Measurements from ENCODE around the gene ANTXR2. TPM values are rescaled to one million over a fixed set of nuclear protein-coding genes. Genes with fewer than 3 reads are reported as not detected.
A peak's percentile ranks its signal among the peaks of the same experiment; 100 is the strongest.

ANTXR2 gene
- total RNA-seq, 2 donors from 2014 or later = 2.2 to 4.5 TPM

DNA sequence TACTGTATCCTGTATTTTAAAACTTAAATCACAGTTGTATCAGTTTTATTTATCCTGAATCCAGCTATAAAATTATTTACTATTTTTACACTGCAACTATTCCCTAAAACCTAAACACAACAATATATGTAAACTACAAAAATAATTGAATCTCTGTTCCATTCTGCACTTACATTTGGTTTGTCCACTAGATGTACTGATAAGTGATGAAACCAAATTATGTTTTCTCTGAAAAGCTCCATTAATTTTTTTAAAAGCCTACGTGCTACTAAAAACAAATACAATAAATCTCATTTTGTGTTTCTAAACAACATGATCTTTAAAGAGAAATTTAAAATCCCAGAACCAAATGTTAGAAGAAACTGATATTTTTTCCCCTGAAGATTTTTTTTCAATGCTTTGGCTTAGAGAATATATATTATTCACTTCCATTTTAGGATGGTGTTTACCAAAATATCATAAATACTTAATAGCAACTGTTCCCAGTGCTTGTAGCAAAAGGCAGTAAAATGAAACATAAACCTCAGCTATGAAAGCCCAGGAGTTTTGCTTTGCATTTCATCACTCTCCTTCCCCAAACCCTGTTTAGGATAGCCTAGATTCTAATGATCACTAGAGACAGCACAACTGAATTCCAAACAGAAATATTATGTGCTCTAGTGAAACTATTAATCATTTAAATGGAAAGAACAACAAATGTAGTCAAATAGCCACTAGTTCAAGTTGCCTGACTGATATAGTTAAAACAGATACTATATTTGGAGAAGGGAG is 19.7 kb downstream of the ANTXR2 start:
- H3K27ac Mint-ChIP-seq = no peak overlapping the region
- no peak for ATAC-seq

DNA sequence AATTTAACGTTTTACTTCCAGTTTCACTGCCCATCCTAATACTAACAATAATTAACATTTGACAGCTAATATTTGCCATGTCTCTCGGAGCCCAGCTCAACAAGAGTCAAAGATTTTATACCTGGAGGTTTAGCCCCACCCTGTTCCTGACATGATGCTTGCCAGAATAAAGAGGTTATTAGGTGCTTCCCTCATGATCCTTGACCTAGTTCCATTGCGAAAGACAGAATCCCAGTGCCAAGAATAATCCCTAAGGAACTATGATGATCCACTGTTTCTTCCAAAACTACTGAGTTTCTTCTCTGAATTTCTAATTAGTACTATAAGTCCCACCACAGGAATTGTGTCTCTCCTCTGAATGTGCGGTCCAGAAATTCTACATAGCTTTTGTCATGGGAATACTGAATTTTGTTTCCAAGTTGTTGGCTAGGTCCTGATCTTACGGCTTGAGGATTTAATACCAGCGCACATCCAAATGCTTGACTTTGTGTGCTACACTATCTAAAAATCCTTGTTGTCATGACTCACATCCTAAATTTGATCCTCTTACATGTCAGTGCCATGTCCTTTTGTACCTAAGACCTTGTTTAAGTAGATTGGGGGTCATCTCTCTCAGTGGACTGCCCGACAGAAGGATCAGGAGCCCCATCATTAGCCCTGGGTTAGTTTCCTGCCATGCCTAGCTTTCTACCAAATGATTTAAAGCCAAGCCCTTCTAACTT is 23.1 kb downstream of the ANTXR2 start:
- Mint-ChIP-seq H3K9me3 (peaks cover 0 to 5% of the 10 kb centered on the region in 2 donors), H3K36me3 (peaks cover 7 to 11% of the 10 kb centered on the region in 2 donors), H3K27ac (no peak overlapping the region)
- ATAC-seq (no peak), DNase-seq (ENCODE audit: low spot score in 2 of 2) (no peak)

More for the DNA sequence above, 19.7 kb downstream of the ANTXR2 start:
- H3K36me3 Mint-ChIP-seq = peaks cover 7% of the 10 kb centered on the region in 2 donors
- no peak for DNase-seq (ENCODE audit: low spot score in 2 of 2)
- H3K9me3 Mint-ChIP-seq = peaks cover 0 to 5% of the 10 kb centered on the region in 2 donors

DNA sequence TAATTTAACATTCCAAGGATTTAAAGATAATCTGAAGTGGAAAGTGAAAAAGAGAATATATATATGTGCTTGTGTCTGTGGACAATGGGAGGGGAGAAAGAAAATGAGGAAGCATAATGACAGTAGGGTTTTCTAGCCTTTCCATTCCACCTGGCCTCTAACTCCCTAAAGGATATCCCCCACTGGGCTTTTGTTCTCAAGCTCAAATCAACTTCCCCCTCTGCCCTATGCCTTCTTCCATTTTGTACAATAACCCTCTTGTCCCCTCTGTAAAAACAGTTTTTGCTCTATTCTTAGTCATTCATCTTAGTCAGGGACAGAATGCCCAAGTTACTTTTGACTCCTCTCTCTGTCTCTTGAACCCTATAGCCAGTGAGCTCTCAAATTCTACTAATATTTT is 23.6 kb downstream of the ANTXR2 start:
- Mint-ChIP-seq H3K9me3 (peaks cover 0 to 5% of the 10 kb centered on the region in 2 donors), H3K36me3 (peaks cover 7 to 11% of the 10 kb centered on the region in 2 donors), H3K27ac (no peak overlapping the region)
- no peak for DNase-seq (ENCODE audit: low spot score in 2 of 2)
- peak in 1 of 2 donors; percentile 20 for ATAC-seq

DNA sequence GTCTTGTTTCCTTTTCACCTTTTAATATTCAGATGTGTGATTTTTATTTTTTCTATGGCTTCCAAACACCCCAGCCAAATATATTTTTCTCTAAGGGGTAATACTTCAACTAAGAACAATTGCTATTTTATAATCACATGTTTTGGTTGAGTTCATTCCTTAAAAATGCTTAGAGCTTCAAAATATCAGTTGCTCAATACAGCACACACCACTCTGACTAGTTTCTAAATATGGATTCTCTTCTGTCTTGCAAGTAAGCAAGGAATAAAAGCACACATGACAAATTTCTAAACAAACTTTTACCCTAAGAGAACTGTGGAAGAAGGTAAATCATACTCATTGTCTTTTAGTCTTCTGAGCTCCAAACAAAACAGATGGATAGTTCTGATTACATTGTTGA is 27.2 kb downstream of the ANTXR2 start:
- DNase-seq (ENCODE audit: low spot score in 2 of 2) (no peak), ATAC-seq (no peak)
- Mint-ChIP-seq H3K9me3 (peaks cover 0 to under 1% of the 10 kb centered on the region in 2 donors), H3K27ac (no peak overlapping the region), H3K36me3 (peaks cover 3 to 6% of the 10 kb centered on the region in 2 donors)

DNA sequence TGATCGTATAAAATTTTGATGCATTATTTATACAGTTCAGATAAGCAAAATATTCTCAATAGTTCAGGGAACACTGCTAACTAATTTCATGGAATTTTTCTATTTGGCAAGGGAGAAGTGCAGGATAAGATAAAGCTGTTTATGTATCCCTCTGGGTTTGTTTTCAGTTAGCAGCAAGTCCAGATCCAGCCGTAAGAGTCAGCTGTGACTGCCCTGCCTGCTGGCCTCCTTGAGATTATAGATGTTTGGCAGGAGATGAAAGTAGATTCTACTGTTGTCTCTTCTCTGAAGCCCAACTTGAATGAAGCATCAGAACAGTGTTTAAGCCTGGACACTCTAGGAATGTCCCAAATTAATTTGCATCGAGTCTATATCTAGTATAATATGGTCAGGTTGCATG is 29.5 kb downstream of the ANTXR2 start:
- ATAC-seq = no peak
- peaks cover 4 to 5% of the 10 kb centered on the region in 2 donors for H3K36me3 Mint-ChIP-seq

DNA sequence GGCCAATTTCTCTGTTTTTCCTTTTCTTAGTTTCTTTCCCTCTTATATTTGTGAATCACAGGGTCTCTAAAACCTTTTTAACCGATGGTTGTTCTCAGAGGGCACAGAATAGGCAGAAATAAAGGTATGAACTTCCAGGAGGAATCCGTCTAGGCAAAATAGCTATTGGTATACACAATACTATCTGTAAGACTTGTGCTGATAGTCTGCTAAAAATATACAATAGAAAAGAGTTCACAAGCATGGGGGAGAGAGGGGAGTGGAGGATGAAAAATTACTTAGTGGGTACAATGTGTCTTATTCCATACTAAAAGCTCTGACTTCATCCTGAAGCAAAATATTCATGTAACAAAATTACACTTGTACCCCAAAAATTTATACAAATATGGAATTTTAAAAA is 30.2 kb downstream of the ANTXR2 start:
- Mint-ChIP-seq H3K9me3 (peaks cover 0 to 7% of the 10 kb centered on the region in 2 donors), H3K27ac (no peak overlapping the region), H3K36me3 (peaks cover 4 to 5% of the 10 kb centered on the region in 2 donors)
- DNase-seq (ENCODE audit: low spot score in 2 of 2) = no peak
- no peak for ATAC-seq

More for the DNA sequence above, 29.5 kb downstream of the ANTXR2 start:
- H3K9me3 Mint-ChIP-seq = peaks cover 0 to 7% of the 10 kb centered on the region in 2 donors
- H3K27ac Mint-ChIP-seq = no peak overlapping the region
- DNase-seq (ENCODE audit: low spot score in 2 of 2) = no peak

DNA sequence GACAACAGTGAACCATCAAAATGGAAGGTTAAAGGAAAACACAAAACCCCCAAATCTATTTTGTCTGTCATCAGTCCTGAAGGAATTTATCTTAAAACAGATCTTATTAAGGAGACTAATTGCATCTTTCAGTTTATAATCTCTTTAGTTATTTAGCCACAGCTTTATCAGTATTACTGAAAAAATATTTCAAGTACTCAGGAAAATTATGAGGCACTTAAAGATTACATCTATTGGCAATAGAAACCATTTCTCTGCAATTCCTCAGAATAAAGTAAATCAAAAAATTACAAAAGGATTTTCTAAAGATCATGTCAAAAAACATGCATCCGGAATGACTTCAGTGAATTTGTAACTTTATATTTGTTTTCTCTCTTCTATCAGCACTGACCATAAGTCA is 35.2 kb downstream of the ANTXR2 start:
- DNase-seq (ENCODE audit: low spot score in 2 of 2) = no peak
- Mint-ChIP-seq H3K27ac (no peak overlapping the region), H3K36me3 (peaks cover 0 to 5% of the 10 kb centered on the region in 2 donors), H3K9me3 (peaks cover 0 to 7% of the 10 kb centered on the region in 2 donors)
- no peak for ATAC-seq

DNA sequence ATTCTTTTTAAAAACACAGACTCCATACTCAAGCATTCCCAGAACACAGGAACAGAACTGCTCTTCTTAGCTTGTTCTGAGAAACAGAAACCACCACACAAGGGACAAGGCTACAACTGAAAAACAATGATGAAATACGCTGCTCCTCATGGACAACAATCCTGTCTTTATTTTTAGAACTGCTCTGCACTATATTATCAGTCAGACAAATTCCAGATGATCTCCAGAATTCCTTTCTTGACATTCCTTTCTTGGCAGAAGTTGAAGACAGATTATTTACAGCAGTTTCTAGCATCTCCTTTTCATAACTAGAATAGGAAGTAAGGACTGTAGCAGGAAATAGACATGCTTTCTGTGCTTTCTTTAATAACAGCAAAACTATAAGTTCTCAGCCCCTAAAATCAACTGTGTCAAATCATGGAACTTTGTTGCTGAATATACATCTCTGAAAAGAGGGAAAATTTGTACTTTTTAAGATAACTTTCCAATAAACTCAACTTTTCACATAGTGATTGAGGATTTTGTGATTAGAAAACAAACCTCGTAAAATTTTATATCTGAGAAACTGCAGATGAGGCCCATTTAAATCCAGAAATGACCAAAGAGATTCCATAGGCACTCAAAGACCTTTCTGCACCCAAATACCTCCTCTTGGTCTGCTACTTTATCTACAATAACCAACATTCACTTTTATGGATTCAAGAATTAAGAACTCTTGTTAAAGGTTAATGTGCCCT is 35.9 kb downstream of the ANTXR2 start:
- Mint-ChIP-seq H3K27ac (peak overlapping the region; percentile 83), H3K36me3 (peaks cover 0 to 5% of the 10 kb centered on the region in 2 donors), H3K9me3 (peaks cover 0 to 7% of the 10 kb centered on the region in 2 donors)
- no peak for DNase-seq (ENCODE audit: low spot score in 2 of 2)
- ATAC-seq = no peak

DNA sequence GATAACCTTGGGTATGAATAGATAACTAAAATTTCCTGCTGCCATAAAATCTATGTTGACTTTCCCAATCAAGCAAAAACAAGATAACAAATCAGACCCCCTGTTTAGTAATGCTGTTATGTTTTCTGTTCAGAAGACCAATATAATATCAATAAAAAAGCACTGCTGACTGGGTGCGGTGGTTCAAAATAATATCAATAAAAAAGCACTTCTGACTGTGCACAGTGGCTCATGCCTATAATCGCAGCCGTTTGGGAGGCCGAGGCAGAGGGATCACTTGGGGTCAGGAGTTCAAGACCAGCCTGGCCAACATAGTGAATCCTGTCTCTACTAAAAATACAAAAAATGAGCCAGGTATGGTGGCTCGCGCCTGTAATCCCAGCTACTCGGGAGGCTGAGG is 36.7 kb downstream of the ANTXR2 start:
- no peak for DNase-seq (ENCODE audit: low spot score in 2 of 2)
- ATAC-seq = no peak
- Mint-ChIP-seq H3K9me3 (peaks cover 0 to 7% of the 10 kb centered on the region in 2 donors), H3K36me3 (peaks cover 0 to 5% of the 10 kb centered on the region in 2 donors), H3K27ac (peak overlapping the region in 1 of 2 donors; percentile 83)

DNA sequence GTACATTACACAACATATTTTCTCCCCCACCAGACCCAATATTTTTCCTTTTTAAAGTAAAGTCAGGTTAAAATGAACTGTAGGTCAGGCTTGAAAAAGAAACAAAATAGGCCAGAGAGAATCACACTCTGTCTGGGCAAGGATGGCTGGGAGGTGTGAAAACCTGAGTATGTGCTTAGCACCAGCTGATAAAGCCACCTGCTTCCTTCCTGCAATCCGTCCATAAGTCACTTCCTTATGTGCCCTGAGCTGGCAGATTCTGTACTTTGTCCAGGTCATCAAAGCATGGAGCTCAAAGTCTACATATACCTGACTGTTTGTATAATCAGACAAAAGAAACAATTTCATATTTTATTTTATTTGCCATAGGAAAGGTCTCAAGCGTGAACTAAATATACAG is 37.7 kb downstream of the ANTXR2 start:
- H3K27ac Mint-ChIP-seq = no peak overlapping the region
- DNase-seq (ENCODE audit: low spot score in 2 of 2) = no peak

DNA sequence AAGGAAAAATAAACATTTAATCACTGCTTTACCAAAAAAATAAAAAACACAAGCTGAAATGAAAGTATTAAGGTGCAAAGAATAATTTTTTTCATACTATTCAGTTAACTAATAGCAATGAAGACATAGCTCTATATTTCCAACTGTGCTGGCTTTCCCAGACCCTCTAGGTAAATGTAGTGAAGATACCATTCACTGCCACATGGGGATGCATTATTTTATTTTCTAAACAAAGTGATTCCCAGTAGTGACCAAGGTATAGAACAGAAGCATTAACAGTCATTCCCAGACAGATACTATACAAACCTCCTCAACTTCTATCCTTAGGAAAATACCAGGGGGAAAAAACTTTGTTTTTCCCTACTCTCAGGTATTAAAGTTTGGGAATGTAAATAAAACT is 39.4 kb downstream of the ANTXR2 start:
- H3K27ac Mint-ChIP-seq = no peak overlapping the region
- no peaks in the 10 kb centered on the region for H3K36me3 Mint-ChIP-seq
- DNase-seq (ENCODE audit: low spot score in 2 of 2) (no peak), ATAC-seq (no peak)
- H3K9me3 Mint-ChIP-seq = no peaks in the 10 kb centered on the region

More for the DNA sequence above, 37.7 kb downstream of the ANTXR2 start:
- Mint-ChIP-seq H3K9me3 (peaks cover 0 to 7% of the 10 kb centered on the region in 2 donors), H3K36me3 (peaks cover 0 to 5% of the 10 kb centered on the region in 2 donors)
- peak in 1 of 2 donors; percentile 66 for ATAC-seq

DNA sequence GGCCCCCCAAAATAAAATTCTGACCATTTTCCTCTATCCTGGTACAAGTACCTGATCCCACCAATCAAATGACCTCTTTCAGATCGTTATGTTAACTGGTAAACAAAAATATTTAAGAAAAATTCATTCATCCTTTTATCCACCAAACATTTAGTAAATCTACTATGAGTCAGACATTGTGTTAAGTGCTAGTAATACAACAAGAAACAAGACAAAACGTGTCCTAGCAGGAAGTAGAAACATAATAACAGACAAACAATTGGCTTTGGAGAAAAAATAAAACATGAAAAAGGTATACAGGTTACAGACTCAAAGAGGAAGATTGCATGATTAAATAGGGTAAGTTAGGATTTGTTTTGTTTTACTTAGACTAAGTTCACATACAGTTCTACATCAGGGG is 43.7 kb downstream of the ANTXR2 start:
- ATAC-seq = no peak
- no peak overlapping the region for H3K27ac Mint-ChIP-seq

DNA sequence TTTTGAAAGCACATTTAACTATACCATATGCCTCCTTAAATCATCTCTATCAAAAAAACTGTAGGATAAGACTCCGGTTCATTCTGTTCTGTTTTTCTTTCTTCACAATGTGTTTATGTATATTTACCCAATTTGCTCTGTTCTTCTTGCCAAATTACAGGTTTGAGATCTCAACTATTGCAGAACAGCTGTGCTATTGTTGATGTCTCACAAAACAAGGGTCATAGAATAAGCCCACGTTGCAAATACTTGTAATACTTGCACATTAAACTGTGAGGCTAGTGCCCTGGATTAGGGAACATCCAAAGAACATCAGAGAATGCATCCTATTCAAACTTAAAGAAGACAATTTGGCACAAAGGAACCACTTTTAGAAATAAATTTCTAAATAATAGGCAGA is 45.4 kb downstream of the ANTXR2 start:
- Mint-ChIP-seq H3K9me3 (no peaks in the 10 kb centered on the region), H3K36me3 (peaks cover 0 to 11% of the 10 kb centered on the region in 2 donors), H3K27ac (no peak overlapping the region)
- no peak for ATAC-seq
- DNase-seq (ENCODE audit: low spot score in 2 of 2) = no peak

More for the DNA sequence above, 43.7 kb downstream of the ANTXR2 start:
- Mint-ChIP-seq H3K36me3 (no peaks in the 10 kb centered on the region), H3K9me3 (no peaks in the 10 kb centered on the region)
- no peak for DNase-seq (ENCODE audit: low spot score in 2 of 2)

DNA sequence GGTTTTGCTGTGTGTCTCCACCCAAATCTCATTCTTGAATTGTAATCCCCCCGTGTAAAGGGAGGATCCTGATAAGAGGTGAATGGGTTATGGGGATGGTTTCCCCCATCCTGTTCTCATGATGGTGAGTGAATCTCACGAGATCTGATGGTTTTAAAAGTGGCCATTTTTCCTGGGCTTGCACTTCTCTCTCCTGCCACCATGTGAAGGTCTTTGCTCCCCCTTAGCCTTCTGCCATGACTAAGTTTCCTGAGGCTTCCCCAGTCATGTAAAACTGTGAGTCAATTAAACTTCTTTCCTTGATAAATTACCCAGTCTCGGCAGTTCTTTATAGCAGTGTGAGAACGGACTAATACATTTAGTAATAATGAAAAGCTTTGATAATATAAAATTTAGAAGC is 46.9 kb downstream of the ANTXR2 start:
- DNase-seq (ENCODE audit: low spot score in 2 of 2) (no peak), ATAC-seq (no peak)
- peaks cover 0 to 11% of the 10 kb centered on the region in 2 donors for H3K36me3 Mint-ChIP-seq
- H3K27ac Mint-ChIP-seq = no peak overlapping the region
- H3K9me3 Mint-ChIP-seq = no peaks in the 10 kb centered on the region

DNA sequence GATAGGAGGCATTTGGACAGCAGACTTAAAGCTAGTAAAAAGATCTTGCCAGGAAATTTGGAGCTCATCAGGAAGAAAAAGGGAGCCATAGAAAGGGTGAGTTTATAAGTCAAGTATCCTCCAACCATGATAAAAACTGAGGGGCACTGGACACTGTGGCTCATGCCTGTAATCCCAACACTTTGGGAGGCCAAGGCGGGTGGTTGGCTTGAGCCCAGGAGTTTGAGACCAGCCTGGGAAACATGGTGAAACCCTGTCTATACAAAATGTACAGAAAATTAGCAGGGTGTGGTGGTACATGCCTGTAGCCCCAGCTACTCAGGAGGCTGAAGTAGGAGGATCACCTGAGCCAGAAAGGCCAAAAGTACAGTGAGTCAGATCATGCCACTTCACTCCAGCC is 48.7 kb downstream of the ANTXR2 start:
- H3K9me3 Mint-ChIP-seq = no peaks in the 10 kb centered on the region
- H3K36me3 Mint-ChIP-seq = peaks cover 0 to 11% of the 10 kb centered on the region in 2 donors
- DNase-seq (ENCODE audit: low spot score in 2 of 2) (no peak), ATAC-seq (no peak)
- no peak overlapping the region for H3K27ac Mint-ChIP-seq

DNA sequence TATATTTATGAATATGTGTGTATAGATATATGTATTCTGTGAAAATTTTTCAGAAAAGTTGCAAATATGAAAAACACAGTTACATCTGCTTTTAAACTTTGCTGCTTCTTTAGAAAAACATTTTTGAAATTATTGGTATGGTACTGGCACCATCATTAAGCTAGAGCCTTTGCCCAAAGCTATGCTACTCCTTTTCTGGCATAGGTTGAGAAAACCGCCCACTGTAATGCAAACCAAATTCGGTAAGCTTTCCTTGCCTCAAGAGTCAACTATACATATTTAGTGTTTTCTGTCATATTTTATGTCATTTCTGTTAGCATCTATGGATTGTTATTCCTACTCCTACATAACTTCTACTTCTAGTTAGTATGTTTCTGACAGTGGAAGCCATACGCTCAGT is 50.7 kb downstream of the ANTXR2 start:
- DNase-seq (ENCODE audit: low spot score in 2 of 2) (no peak), ATAC-seq (no peak)
- Mint-ChIP-seq H3K36me3 (peaks cover 0 to 11% of the 10 kb centered on the region in 2 donors), H3K27ac (no peak overlapping the region), H3K9me3 (no peaks in the 10 kb centered on the region)
